H1 (cell line): Measurements from ENCODE around the gene VGLL4. TPM values are rescaled to one million over a fixed set of nuclear protein-coding genes. Genes with fewer than 3 reads are reported as not detected.

ENCODE experiments used
- KDM4A ChIP-seq: IDR thresholded peaks from one replicate; pipeline ENCODE4 v1.7.1; 2012; ENCODE audit warnings: low read depth, mild to moderate bottlenecking, moderate library complexity, low read length, inconsistent platforms; ENCODE audit not compliant: severe bottlenecking
- NANOG ChIP-seq: IDR thresholded peaks from 2 replicates; pipeline ENCODE4 v1.6.1; 2011; ENCODE audit warnings: low read length, low read depth, mild to moderate bottlenecking, inconsistent platforms; ENCODE audit not compliant: insufficient read depth, poor library complexity, severe bottlenecking
- PHF8 ChIP-seq: fragments of 200-600 bp; sonication (generic); conservative IDR thresholded peaks from 2 replicates; pipeline ENCODE4 v1.7.1; 2012; ENCODE audit warnings: low read depth, mild to moderate bottlenecking, inconsistent platforms, low read length, moderate library complexity
- RFX5 ChIP-seq: IDR thresholded peaks from 2 replicates; pipeline ENCODE4 v1.6.1; 2011; ENCODE audit warnings: low read depth, low read length, improper control_type of control experiment, borderline replicate concordance
- TAF1 ChIP-seq: IDR thresholded peaks from 2 replicates; pipeline ENCODE4 v1.6.1; 2011; ENCODE audit warnings: mild to moderate bottlenecking, low read depth, low read length
- polyA plus RNA-seq, 7 experiments: library from polyadenylated mRNA; depleted of rRNA in 3 of 7; stranded (reverse) in 5 of 7; unstranded in 2 of 7; fragments of >200 nt in 5 of 7; fragments of 200-250 nt in 2 of 7; gene quantifications; 1 replicate in 5 of 7; 2 replicates in 1 of 7; 4 replicates in 1 of 7; pipeline versions ENCODE4 v1.2.1 to v1.2.3, GENCODE V29; 2011 to 2013; ENCODE audit warnings: missing spikeins in 2 of 7, mixed read lengths in 2 of 7
- total RNA-seq: library from RNA; stranded (reverse); fragmentation: NEBNext Ultra II Directional; extraction: Animal tissue kit (Norgen Biotek cat#: 25700); gene quantifications from 2 replicates; pipeline ENCODE4 v1.2.1, GENCODE V29; 2021
- TF ChIP-seq, protein P1 (sequence below): fragments of 300-600 bp; sonication (generic); IDR thresholded peaks from 2 replicates; pipeline ENCODE4 v1.7.1; 2012; ENCODE audit warnings: low read length, moderate library complexity, mild to moderate bottlenecking, inconsistent platforms; ENCODE audit not compliant: insufficient replicate concordance

The VGLL4 gene
- total and polyA plus RNA-seq, 2 of the 8 experiments (the other 6 are each of a cell fraction or from before 2014, with no cell fraction given) = 45.1 to 50.0 TPM

DNA sequence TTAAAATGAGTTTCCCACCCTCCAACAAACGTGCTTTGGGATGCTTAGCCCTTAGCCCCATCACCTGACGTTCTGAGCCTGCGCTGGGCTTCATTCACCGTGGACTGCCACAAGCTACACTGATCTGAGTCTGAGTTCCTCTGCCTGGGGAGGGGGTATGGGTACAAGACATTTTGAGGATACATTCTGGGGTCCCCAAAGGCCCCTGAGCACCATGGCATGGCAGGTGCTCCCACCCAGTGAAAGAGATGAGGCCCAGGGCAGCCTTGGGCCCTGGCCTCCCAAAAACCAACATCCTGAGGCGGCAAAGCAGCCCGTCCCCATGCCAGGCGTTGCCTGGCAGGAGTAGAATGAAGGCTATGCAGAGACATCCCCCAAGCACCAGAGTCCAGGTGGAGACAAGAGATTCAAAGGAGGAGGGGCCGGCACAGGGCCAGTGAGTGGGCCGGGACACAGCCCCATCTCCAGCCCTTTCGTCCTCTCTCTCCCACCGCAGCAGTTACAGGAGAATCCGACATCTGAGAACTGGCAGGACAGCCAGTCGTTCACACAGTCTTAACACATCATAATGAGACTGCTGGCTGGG, 74.5 kb downstream of the VGLL4 start (continued):
- TF ChIP-seq, protein P1, sequence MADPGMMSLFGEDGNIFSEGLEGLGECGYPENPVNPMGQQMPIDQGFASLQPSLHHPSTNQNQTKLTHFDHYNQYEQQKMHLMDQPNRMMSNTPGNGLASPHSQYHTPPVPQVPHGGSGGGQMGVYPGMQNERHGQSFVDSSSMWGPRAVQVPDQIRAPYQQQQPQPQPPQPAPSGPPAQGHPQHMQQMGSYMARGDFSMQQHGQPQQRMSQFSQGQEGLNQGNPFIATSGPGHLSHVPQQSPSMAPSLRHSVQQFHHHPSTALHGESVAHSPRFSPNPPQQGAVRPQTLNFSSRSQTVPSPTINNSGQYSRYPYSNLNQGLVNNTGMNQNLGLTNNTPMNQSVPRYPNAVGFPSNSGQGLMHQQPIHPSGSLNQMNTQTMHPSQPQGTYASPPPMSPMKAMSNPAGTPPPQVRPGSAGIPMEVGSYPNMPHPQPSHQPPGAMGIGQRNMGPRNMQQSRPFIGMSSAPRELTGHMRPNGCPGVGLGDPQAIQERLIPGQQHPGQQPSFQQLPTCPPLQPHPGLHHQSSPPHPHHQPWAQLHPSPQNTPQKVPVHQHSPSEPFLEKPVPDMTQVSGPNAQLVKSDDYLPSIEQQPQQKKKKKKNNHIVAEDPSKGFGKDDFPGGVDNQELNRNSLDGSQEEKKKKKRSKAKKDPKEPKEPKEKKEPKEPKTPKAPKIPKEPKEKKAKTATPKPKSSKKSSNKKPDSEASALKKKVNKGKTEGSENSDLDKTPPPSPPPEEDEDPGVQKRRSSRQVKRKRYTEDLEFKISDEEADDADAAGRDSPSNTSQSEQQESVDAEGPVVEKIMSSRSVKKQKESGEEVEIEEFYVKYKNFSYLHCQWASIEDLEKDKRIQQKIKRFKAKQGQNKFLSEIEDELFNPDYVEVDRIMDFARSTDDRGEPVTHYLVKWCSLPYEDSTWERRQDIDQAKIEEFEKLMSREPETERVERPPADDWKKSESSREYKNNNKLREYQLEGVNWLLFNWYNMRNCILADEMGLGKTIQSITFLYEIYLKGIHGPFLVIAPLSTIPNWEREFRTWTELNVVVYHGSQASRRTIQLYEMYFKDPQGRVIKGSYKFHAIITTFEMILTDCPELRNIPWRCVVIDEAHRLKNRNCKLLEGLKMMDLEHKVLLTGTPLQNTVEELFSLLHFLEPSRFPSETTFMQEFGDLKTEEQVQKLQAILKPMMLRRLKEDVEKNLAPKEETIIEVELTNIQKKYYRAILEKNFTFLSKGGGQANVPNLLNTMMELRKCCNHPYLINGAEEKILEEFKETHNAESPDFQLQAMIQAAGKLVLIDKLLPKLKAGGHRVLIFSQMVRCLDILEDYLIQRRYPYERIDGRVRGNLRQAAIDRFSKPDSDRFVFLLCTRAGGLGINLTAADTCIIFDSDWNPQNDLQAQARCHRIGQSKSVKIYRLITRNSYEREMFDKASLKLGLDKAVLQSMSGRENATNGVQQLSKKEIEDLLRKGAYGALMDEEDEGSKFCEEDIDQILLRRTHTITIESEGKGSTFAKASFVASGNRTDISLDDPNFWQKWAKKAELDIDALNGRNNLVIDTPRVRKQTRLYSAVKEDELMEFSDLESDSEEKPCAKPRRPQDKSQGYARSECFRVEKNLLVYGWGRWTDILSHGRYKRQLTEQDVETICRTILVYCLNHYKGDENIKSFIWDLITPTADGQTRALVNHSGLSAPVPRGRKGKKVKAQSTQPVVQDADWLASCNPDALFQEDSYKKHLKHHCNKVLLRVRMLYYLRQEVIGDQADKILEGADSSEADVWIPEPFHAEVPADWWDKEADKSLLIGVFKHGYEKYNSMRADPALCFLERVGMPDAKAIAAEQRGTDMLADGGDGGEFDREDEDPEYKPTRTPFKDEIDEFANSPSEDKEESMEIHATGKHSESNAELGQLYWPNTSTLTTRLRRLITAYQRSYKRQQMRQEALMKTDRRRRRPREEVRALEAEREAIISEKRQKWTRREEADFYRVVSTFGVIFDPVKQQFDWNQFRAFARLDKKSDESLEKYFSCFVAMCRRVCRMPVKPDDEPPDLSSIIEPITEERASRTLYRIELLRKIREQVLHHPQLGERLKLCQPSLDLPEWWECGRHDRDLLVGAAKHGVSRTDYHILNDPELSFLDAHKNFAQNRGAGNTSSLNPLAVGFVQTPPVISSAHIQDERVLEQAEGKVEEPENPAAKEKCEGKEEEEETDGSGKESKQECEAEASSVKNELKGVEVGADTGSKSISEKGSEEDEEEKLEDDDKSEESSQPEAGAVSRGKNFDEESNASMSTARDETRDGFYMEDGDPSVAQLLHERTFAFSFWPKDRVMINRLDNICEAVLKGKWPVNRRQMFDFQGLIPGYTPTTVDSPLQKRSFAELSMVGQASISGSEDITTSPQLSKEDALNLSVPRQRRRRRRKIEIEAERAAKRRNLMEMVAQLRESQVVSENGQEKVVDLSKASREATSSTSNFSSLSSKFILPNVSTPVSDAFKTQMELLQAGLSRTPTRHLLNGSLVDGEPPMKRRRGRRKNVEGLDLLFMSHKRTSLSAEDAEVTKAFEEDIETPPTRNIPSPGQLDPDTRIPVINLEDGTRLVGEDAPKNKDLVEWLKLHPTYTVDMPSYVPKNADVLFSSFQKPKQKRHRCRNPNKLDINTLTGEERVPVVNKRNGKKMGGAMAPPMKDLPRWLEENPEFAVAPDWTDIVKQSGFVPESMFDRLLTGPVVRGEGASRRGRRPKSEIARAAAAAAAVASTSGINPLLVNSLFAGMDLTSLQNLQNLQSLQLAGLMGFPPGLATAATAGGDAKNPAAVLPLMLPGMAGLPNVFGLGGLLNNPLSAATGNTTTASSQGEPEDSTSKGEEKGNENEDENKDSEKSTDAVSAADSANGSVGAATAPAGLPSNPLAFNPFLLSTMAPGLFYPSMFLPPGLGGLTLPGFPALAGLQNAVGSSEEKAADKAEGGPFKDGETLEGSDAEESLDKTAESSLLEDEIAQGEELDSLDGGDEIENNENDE = no peak
- TF ChIP-seq RFX5 = no peak
- no peak for TF ChIP-seq PHF8
- TF ChIP-seq TAF1 = no peak
- TF ChIP-seq NANOG = no peak
- TF ChIP-seq KDM4A = no peak
